ENCODE data around the gene GHRHR.

The GHRHR gene

GRCh38 chr7:30928254-30928872 lies 35.4 kb upstream of the GHRHR start:
- DNase-seq (ENCODE audit: low read depth in 4 of 4, low spot score in 1 of 4), result no peak

- no peak for DNase-seq (ENCODE audit: low read depth in 4 of 4, low spot score in 1 of 4)
These were observed 34.1 kb upstream of the GHRHR start for GRCh38 chr7:30929686-30930085.

GRCh38 chr7:30930621-30931020 lies 33.1 kb upstream of the GHRHR start:
- DNase-seq (ENCODE audit: low read depth in 4 of 4, low spot score in 1 of 4), result no peak

DNA sequence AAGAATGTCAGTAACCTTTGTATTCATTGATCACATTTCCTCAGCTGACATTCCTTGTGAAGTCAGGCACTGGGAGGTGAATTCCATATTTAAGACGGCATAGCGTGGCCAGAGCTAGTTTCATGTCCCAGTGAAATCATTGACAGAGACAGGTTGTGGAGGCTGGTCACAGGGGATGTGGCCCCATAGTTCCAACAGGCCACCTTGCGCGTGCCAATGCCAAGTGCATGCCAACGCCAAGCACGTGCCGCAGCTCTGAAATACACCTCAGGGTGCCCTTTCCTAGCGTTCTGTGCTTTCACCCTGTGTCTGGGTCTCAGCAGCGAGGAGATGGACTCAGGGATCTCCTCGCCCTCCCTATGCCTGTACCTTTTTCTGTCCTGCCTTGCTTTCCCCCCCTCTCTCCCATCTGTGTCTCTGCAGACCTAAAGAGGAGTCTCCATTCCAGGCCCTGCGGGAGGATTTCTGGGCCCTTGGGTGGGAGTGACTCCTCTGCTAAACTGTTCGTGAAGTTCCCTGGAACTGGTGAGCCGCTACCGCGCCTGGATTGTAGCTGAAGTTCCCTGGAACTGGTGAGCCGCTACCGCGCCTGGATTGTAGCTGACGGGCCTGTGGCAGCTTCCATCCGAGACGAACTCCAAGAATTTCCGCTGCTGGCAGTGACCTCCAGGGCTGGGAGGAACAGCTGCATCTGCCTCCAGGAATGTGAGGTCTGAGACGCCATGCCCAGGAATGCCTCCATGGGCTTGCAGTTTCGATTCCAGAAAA lies 32.4 kb upstream of the GHRHR start:
- no peak for DNase-seq (ENCODE audit: low read depth in 4 of 4, low spot score in 1 of 4)

DNA sequence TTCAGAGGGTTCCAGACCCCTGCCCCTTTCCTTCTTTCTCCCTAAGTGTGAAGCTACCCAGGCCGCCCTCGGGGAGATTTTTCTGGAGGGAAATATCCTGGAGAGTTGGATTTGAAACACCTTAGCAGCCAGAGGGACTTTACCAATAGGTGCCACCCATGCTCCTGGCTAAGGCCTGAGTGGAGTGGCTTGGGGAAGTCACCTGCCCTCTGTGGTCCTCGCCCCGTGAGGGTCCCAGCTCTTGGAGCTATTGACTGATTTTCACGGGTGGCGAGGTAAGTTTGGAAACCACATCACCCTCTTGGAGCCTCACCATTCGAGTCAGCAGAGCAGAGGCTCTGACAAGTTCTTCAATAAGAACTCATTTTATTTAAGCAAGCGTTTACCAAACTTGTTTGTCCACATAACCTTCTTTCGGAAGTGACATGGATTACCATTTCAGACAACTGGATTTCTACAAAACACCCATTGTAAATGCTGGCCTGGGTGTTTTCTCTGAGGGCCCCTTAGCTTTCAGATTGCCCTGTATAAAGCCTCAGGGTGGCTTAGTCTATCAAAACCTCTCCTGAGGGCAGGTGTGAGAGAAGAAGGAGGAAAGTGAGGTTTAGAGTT lies 31.7 kb upstream of the GHRHR start:
- DNase-seq (ENCODE audit: low read depth in 4 of 4, low spot score in 1 of 4), result no peak

- no peak for DNase-seq (ENCODE audit: low read depth in 4 of 4, low spot score in 1 of 4)
These were observed 31.2 kb upstream of the GHRHR start for GRCh38 chr7:30932562-30932961.

DNA sequence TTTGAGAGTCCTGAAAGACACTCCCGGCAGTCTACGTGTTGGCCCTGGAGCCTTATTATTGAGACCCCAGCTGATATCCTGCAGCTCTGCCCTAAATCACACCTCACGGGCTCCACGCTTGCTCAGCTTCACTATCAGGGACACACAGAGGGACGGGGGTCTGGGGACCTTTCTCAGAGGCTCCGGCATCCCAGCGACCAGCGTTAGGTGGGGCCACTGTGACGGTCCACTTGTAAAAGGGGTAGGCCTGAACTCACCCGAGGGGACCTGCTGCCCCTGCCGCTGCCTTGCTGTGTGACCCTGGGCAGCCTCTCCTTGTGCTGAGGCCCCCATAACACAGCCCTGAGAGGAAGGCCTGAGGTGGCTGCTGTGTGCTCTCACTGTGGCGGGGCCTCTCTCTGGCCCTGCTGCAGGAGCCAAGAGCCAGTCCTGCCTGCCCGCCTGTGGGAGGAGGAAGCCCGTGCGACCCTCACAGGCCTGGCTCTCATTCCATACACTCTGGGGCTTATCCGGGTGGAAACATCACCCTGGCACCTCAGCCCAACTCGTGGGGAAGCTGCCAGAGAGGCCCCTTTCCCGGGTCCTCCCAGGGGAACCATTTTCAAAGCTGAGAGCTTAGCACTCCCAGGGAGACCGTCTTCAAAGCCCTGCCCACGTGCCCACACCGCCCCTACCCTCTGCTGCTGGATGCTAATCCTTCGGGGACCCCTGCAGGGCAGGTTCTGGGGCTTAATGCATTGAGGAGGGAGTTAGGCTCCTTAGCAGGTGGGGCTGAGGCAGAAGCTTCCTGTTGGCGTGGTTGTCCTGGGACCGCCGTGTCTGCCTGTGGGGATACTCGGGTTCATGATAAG lies 30.4 kb upstream of the GHRHR start:
- no peak for DNase-seq (ENCODE audit: low read depth in 4 of 4, low spot score in 1 of 4)

- no peak for DNase-seq (ENCODE audit: low read depth in 4 of 4, low spot score in 1 of 4)
These were observed 29.5 kb upstream of the GHRHR start for GRCh38 chr7:30934225-30934624.

GRCh38 chr7:30934732-30935568 lies 28.8 kb upstream of the GHRHR start:
- DNase-seq (ENCODE audit: low read depth in 4 of 4, low spot score in 1 of 4), result no peak

DNA sequence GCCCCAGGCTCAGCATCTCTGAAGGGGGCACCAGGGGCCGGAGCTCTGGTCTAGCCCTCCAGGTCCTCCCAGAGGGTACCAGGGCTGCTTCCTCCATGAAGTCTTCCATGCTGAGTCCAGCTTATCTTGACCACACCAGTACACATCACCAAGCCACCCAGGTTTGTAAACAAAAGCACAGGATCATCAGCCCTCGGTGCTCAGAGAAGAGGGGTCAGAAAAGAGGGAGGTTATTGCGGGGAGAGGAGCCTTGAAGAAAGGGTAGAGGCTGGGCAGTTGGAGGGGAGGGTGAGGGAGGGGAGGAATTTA lies 28.2 kb upstream of the GHRHR start:
- no peak for DNase-seq (ENCODE audit: low read depth in 4 of 4, low spot score in 1 of 4)

GRCh38 chr7:30936650-30937245 lies 27.0 kb upstream of the GHRHR start:
- no peak for DNase-seq (ENCODE audit: low read depth in 4 of 4, low spot score in 1 of 4)

GRCh38 chr7:30937416-30937815 lies 26.3 kb upstream of the GHRHR start:
- DNase-seq (ENCODE audit: low read depth in 4 of 4, low spot score in 1 of 4), result no peak

GRCh38 chr7:30938435-30939316 lies 25.1 kb upstream of the GHRHR start:
- DNase-seq (ENCODE audit: low read depth in 4 of 4, low spot score in 1 of 4), result peak; percentile 32 to 57 (median 52)

DNA sequence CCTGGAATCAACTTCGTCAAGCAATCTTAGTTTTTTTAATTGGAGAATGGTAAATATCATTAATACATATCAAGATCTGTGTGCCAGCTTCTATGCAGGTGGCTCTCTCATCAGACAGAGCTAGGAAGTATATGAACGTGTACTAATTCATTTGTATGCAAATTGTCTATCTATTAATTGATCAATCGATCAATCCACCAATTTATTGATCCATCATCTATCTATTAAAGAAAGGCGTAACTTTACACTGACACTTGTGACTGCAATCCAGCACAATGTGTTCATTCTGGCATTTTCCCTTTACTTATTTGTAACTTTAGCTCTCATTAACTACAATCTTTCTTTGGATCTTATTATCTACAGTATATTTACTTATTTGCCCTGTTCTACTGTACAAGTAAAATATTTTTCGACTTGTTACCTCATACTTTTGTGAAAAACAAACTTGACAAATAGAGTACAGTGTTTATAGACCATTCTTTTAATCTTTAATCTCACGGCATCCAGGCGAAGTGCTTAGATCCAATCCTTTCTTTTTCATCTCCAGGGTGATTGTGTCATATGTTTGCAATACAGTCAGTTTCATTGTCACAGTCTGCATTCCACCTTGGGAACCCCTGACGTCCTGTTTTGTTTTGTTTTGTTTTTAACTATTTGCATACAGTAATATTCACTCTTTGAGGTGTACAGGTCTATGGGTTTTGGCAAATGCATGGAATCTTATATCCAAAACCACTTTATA lies 22.0 kb upstream of the GHRHR start:
- no peak for DNase-seq (ENCODE audit: low read depth in 4 of 4, low spot score in 1 of 4)

- DNase-seq (ENCODE audit: low read depth in 4 of 4, low spot score in 1 of 4), result no peak
These were observed 13.6 kb upstream of the GHRHR start for GRCh38 chr7:30950197-30950596.

- DNase-seq (ENCODE audit: low read depth in 4 of 4, low spot score in 1 of 4), result no peak
These were observed 8.8 kb upstream of the GHRHR start for GRCh38 chr7:30954914-30955313.

GRCh38 chr7:30956704-30957103 lies 7.0 kb upstream of the GHRHR start:
- DNase-seq (ENCODE audit: low read depth in 4 of 4, low spot score in 1 of 4), result no peak

- no peak for DNase-seq (ENCODE audit: low read depth in 4 of 4, low spot score in 1 of 4)
These were observed 1.6 kb downstream of the GHRHR start for GRCh38 chr7:30965372-30965771.

DNA sequence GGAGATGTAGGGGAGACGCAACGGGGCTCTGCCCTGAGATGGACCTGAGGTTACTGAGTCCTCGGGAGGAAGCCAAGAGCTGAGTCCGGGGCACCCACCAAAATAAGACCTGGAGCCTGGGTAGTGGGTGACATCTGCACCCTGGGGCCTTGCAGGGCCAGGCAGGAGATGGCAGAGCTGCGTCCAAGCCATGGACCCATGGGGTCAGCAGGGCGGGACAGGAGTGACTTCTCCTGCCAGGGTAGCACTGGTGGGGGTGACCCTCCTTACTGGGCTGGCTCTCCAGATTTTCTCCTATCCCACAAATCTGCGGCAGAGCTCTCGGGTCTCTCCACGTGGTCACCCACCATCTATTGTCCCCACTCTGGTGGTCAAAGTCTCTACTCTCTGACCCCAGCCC lies 2.1 kb downstream of the GHRHR start:
- no peak for DNase-seq (ENCODE audit: low read depth in 4 of 4, low spot score in 1 of 4)

All from stimulated activated CD4-positive, alpha-beta T cell treated with anti-CD3 and anti-CD28 coated beads, Interleukin-1b, Interleukin-23, amount 100 ng/mL, for 24 hours (primary cell).